Cardiac muscle cell (in vitro differentiated cells and primary cell): ENCODE results near the gene RICTOR. TPM values are rescaled to one million over a fixed set of nuclear protein-coding genes. Genes with fewer than 3 reads are reported as not detected.
A peak's percentile ranks its signal among the peaks of the same experiment; 100 is the strongest.

Experiments
- DNase-seq, 2 donors: peaks; one replicate each; pipeline versions ENCODE4 v3.0.0 to v3.0.0-alpha.2; 2010 to 2017; ENCODE audit warnings: low read depth in 1 of 2, low spot score in 1 of 2
- H3K27ac ChIP-seq: fragments of 200-600 bp; sonication (generic); 2 replicates; pipeline ENCODE4 v1.5.1; 2016
- H3K27me3 ChIP-seq: fragments of 200-600 bp; sonication (generic); 2 replicates; pipeline ENCODE4 v1.6.0; 2016; ENCODE audit warnings: control low read depth
- H3K36me3 ChIP-seq: fragments of 200-600 bp; sonication (generic); 2 replicates; pipeline ENCODE4 v1.5.1; 2016; ENCODE audit warnings: control low read depth
- H3K4me1 ChIP-seq: fragments of 200-600 bp; sonication (generic); 2 replicates; pipeline ENCODE4 v1.8.1; 2017; ENCODE audit warnings: low read depth, mild to moderate bottlenecking, mixed run types
- H3K4me3 ChIP-seq: fragments of 200-600 bp; sonication (generic); 2 replicates; pipeline ENCODE4 v1.5.1; 2016; ENCODE audit warnings: mild to moderate bottlenecking
- H3K9me3 ChIP-seq: fragments of 200-600 bp; sonication (generic); 2 replicates; pipeline ENCODE4 v1.5.1; 2017; ENCODE audit warnings: low read depth, mild to moderate bottlenecking, control low read depth
- polyA plus RNA-seq: library from polyadenylated mRNA; unstranded; fragments of >200 nt; fragmentation: Nextera tagmentation; extraction: Ambion mirVana; gene quantifications from 2 replicates; pipeline ENCODE4 v1.2.1, GENCODE V29; 2016
- total RNA-seq: library from RNA; depleted of rRNA; stranded (reverse); fragments of >200 nt; gene quantifications from 2 replicates; pipeline ENCODE4 v1.2.3, GENCODE V29; 2016
- TF ChIP-seq, protein P1 (sequence below): IDR thresholded peaks from 2 replicates; pipeline ENCODE4 v1.5.1; 2012; ENCODE audit warnings: low read depth, mild to moderate bottlenecking, low read length

RICTOR gene
- total and polyA plus RNA-seq, 2 experiments from 2014 or later = 6.0 to 20.6 TPM

DNA sequence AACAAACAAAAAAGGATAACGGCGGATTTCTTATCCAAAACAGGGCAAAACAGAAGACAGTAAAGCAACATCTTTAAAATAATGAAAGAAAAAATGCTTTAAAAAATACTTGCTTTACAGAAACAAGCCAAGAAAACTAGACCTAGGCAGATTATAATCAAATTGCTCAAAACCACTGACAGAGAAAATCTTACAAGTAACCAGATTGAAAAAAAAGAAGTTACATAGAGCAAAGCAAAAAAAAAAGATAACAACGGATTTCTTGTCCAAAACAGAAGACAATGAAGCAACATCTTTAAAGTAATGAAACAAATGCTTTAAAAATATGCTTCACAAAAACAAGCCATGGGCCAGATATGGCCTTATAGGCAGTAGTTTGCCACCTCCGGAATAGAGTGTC is 51.1 kb downstream of the RICTOR start:
- H3K36me3 ChIP-seq = no peaks in the 10 kb centered on the region
- H3K4me3 ChIP-seq = no peak overlapping the region
- no peak for DNase-seq
- no peaks in the 10 kb centered on the region for H3K27me3 ChIP-seq
- no peak overlapping the region for H3K27ac ChIP-seq
- TF ChIP-seq, protein P1, sequence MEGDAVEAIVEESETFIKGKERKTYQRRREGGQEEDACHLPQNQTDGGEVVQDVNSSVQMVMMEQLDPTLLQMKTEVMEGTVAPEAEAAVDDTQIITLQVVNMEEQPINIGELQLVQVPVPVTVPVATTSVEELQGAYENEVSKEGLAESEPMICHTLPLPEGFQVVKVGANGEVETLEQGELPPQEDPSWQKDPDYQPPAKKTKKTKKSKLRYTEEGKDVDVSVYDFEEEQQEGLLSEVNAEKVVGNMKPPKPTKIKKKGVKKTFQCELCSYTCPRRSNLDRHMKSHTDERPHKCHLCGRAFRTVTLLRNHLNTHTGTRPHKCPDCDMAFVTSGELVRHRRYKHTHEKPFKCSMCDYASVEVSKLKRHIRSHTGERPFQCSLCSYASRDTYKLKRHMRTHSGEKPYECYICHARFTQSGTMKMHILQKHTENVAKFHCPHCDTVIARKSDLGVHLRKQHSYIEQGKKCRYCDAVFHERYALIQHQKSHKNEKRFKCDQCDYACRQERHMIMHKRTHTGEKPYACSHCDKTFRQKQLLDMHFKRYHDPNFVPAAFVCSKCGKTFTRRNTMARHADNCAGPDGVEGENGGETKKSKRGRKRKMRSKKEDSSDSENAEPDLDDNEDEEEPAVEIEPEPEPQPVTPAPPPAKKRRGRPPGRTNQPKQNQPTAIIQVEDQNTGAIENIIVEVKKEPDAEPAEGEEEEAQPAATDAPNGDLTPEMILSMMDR = no peak
- H3K4me1 ChIP-seq = no peaks in the 10 kb centered on the region
- H3K9me3 ChIP-seq = no peaks in the 10 kb centered on the region

- H3K27ac ChIP-seq = no peak overlapping the region
These were observed 52.0 kb downstream of the RICTOR start for GRCh38 chr5:39022151-39022550.

GRCh38 chr5:39021413-39021812 is 52.8 kb downstream of the RICTOR start:
- peak in 1 of 2 donors; percentile 5 for DNase-seq
- Histone ChIP-seq H3K36me3 (no peaks in the 10 kb centered on the region), H3K4me1 (no peaks in the 10 kb centered on the region), H3K27me3 (no peaks in the 10 kb centered on the region), H3K4me3 (no peak overlapping the region), H3K9me3 (no peaks in the 10 kb centered on the region), H3K27ac (no peak overlapping the region)
- TF ChIP-seq, protein P1 = no peak

More at GRCh38 chr5:39022151-39022550, 52.0 kb downstream of the RICTOR start:
- no peak for DNase-seq
- TF ChIP-seq, protein P1 = no peak
- Histone ChIP-seq H3K4me3 (no peak overlapping the region), H3K36me3 (no peaks in the 10 kb centered on the region), H3K27me3 (no peaks in the 10 kb centered on the region), H3K4me1 (no peaks in the 10 kb centered on the region), H3K9me3 (no peaks in the 10 kb centered on the region)

DNA sequence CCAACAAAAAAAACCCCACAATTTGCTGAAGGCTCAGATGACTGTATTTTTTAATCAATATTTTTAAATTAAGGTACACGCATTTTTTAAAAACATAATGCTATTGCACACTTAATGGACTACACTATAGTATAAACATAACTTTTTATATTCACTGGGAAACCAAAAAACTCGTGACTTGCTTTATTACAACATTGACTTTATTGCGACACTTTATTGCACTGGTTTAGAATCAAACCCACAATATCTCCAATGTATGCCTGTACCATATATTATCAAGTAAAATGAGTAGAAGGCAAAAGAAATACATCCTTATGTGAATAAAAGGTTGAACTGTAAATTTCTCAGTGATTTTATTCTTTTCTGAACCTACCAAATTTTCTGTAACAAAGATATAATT is 53.7 kb downstream of the RICTOR start:
- H3K27me3 ChIP-seq = no peaks in the 10 kb centered on the region
- H3K27ac ChIP-seq = no peak overlapping the region
- H3K9me3 ChIP-seq = no peaks in the 10 kb centered on the region
- no peaks in the 10 kb centered on the region for H3K36me3 ChIP-seq
- no peak overlapping the region for H3K4me3 ChIP-seq
- TF ChIP-seq, protein P1 = no peak
- peaks cover 6% of the 10 kb centered on the region for H3K4me1 ChIP-seq
- peak in 1 of 2 donors; percentile 30 for DNase-seq

GRCh38 chr5:39019254-39019653 is 54.9 kb downstream of the RICTOR start:
- no peaks in the 10 kb centered on the region for H3K9me3 ChIP-seq
- no peak for DNase-seq
- peaks cover 6% of the 10 kb centered on the region for H3K4me1 ChIP-seq
- H3K36me3 ChIP-seq = no peaks in the 10 kb centered on the region
- H3K4me3 ChIP-seq = no peak overlapping the region
- TF ChIP-seq, protein P1 = no peak
- no peak overlapping the region for H3K27ac ChIP-seq
- no peaks in the 10 kb centered on the region for H3K27me3 ChIP-seq

GRCh38 chr5:39017504-39017903 is 56.7 kb downstream of the RICTOR start:
- Histone ChIP-seq H3K27me3 (no peaks in the 10 kb centered on the region), H3K27ac (no peak overlapping the region), H3K9me3 (peaks cover 3% of the 10 kb centered on the region), H3K36me3 (no peaks in the 10 kb centered on the region), H3K4me1 (peaks cover 6% of the 10 kb centered on the region), H3K4me3 (no peak overlapping the region)
- TF ChIP-seq, protein P1 = no peak
- DNase-seq = no peak
